Subcutaneous adipose tissue (tissue), 4 donors: ENCODE results near the gene OR13D1. TPM values are rescaled to one million over a fixed set of nuclear protein-coding genes. Genes with fewer than 3 reads are reported as not detected.

Source experiments
- total RNA-seq, 4 donors: library from RNA; depleted of rRNA; stranded (reverse); fragments of >200 nt; gene quantifications; one replicate each; pipeline ENCODE4 v1.1.0, GENCODE V29; 2016
- TF ChIP-seq, protein P1 (sequence below): fragments of 450-650 bp; IDR thresholded peaks from one replicate; pipeline ENCODE4 v1.5.1; 2016; ENCODE audit warnings: low read depth, mild to moderate bottlenecking, control low read depth, antibody characterized with exemption, moderate library complexity

Gene OR13D1
- total RNA-seq, 4 donors from 2014 or later = not detected

DNA sequence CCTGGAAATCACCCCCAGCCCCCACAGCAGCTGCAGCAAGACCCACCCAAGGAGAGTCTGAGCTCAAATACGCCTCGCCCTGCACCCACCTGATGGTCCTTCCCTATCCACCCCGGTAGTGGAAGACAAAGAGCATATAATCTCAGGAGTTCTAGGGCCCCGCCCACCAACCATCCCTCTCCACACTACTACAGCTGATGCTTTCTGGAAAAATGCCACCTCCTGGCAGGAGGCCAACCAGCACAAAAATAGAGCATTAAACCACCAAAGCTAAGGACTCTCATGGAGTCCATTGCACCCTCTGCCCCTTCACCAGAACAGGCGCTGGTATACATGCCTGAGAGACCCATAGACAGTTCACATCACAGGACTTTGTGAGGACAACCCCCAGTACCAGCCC, 30.7 kb downstream of the OR13D1 start:
- TF ChIP-seq, protein P1, sequence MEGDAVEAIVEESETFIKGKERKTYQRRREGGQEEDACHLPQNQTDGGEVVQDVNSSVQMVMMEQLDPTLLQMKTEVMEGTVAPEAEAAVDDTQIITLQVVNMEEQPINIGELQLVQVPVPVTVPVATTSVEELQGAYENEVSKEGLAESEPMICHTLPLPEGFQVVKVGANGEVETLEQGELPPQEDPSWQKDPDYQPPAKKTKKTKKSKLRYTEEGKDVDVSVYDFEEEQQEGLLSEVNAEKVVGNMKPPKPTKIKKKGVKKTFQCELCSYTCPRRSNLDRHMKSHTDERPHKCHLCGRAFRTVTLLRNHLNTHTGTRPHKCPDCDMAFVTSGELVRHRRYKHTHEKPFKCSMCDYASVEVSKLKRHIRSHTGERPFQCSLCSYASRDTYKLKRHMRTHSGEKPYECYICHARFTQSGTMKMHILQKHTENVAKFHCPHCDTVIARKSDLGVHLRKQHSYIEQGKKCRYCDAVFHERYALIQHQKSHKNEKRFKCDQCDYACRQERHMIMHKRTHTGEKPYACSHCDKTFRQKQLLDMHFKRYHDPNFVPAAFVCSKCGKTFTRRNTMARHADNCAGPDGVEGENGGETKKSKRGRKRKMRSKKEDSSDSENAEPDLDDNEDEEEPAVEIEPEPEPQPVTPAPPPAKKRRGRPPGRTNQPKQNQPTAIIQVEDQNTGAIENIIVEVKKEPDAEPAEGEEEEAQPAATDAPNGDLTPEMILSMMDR = no peak

DNA sequence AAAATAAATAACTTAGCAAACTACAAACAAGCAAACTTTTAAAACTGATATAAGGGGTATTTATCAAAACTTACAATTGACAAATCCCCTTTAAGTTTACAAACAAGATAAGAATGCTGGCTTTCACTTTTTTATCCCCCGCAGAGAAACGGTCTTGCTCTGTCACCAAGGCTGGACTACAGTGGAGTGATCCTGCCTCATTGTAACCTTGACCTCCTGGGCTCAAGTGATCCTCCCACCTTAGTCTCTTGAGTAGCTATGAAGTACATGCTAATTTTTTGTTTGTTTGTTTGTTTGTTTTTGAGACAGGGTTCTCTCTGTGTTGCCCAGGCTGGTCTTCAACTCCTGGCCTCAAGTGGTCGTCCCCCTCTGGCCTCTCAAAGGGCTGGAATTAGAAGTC, 44.1 kb downstream of the OR13D1 start:
- TF ChIP-seq, protein P1 = no peak

DNA sequence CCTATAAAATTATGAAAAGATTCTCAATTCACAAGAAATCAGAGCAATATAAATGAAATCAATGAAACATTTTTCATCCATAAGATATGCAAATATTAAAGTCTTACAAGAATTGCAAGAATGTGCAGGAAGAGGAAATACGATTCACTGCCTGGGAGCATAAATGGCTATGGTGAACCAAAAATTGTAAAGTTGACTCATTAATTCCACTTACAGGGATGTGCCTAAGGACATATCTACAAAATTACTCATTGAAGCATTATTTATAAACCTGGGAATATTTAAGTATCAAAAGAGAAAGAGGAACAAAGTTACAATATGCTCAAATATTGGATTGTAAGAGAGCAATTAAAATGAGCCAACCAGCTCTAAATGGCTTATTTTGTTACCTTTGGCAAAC, 46.3 kb downstream of the OR13D1 start:
- TF ChIP-seq, protein P1 = no peak

DNA sequence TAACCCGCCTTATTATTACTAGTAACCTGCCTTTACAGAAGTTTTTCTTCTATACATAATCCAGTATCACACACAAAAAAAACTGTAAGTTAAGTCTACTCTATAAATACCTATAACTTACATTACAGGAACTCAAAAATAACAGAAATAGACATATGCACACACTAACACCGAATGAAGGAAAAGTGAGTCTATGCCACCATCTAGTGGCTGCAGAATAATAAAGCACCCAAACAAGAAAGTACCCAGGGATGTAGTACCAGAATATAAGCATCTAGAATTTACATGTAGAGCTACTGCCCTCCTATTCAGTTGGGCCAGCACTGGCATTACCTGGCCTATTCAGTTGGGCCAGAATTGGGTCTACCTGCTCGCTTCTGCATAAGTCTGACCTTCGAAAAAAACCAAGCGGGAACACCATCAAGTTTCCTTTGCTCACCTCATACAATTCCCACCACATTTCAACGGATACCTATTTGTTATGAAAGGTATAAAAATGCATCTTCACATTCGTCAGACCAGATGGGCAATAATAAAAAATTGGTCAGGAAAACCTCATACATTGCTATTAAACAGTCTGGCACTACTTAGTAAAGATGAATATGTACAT, 49.2 kb downstream of the OR13D1 start:
- TF ChIP-seq, protein P1 = no peak

Other genes starting within 250 kb of the OR13D1 start
- gene OR13F1, start 190.3 kb upstream of the OR13D1 start, total RNA-seq = not detected
- gene OR13C4, start 167.3 kb upstream of the OR13D1 start, total RNA-seq = not detected
- not detected for gene OR13C3, start 157.7 kb upstream of the OR13D1 start, total RNA-seq
- gene OR13C8, start 125.3 kb upstream of the OR13D1 start, total RNA-seq = not detected
- gene OR13C5, start 95.1 kb upstream of the OR13D1 start, total RNA-seq = not detected
- gene OR13C2, start 88.9 kb upstream of the OR13D1 start, total RNA-seq = not detected
- not detected for gene OR13C9, start 76.3 kb upstream of the OR13D1 start, total RNA-seq
- gene NIPSNAP3A, start 53.2 kb downstream of the OR13D1 start, total RNA-seq = 10 to 100 TPM; 39.8 to 51.0 (median 42.5) TPM
- 10 to 100 TPM in 3 of 4 donors, 1 to 10 TPM in 1; 9.2 to 22.6 (median 14.0) TPM for gene NIPSNAP3B, start 69.6 kb downstream of the OR13D1 start, total RNA-seq
- 100 to 1,000 TPM; 101 to 182 (median 151) TPM for gene ABCA1, start 233.6 kb downstream of the OR13D1 start, total RNA-seq